HG03378 (cell line): Measurements from ENCODE around the gene SLC9A9.

ENCODE experiments used
- ATAC-seq: cut with Tn5 transposase; IDR thresholded peaks from one replicate; pipeline ENCODE4 v1.9.1; 2021; ENCODE audit warnings: mild to moderate bottlenecking, moderate library complexity; ENCODE audit not compliant: unreplicated experiment

The SLC9A9 gene

GRCh38 chr3:143236226-143236964, 611.9 kb downstream of the SLC9A9 start:
- ATAC-seq: peak; percentile 63

GRCh38 chr3:143235614-143236204, 612.6 kb downstream of the SLC9A9 start:
- no peak for ATAC-seq

- no peak for ATAC-seq
These were observed 613.7 kb downstream of the SLC9A9 start for GRCh38 chr3:143234526-143234925.

GRCh38 chr3:143232981-143233380, 615.3 kb downstream of the SLC9A9 start:
- ATAC-seq: no peak

- no peak for ATAC-seq
These were observed 619.9 kb downstream of the SLC9A9 start for GRCh38 chr3:143228405-143228804.

- no peak for ATAC-seq
These were observed 621.5 kb downstream of the SLC9A9 start for GRCh38 chr3:143226678-143227291.

GRCh38 chr3:143224716-143225115, 623.6 kb downstream of the SLC9A9 start:
- ATAC-seq: no peak

GRCh38 chr3:143222981-143223380, 625.3 kb downstream of the SLC9A9 start:
- ATAC-seq: no peak

- no peak for ATAC-seq
These were observed 625.8 kb downstream of the SLC9A9 start for GRCh38 chr3:143222505-143222904.

GRCh38 chr3:143221446-143221845, 626.8 kb downstream of the SLC9A9 start:
- ATAC-seq: no peak

GRCh38 chr3:143220741-143221140, 627.5 kb downstream of the SLC9A9 start:
- no peak for ATAC-seq

- ATAC-seq: no peak
These were observed 630.0 kb downstream of the SLC9A9 start for GRCh38 chr3:143218166-143218835.

- ATAC-seq: no peak
These were observed 631.0 kb downstream of the SLC9A9 start for GRCh38 chr3:143217283-143217682.

- no peak for ATAC-seq
These were observed 631.5 kb downstream of the SLC9A9 start for GRCh38 chr3:143216709-143217182.
